Parathyroid adenoma (tissue), 2 donors: ENCODE measurements around the gene CCDC28B.

ENCODE experiments used
- H2AFZ ChIP-seq: fragments of 300-600 bp; sonication (generic); one replicate; pipeline ENCODE4 v1.7.0; 2017; ENCODE audit warnings: antibody characterized with exemption, mild to moderate bottlenecking
- H3K27ac ChIP-seq: fragments of 300-600 bp; sonication (generic); one replicate; pipeline ENCODE4 v1.7.0; 2017
- H3K27me3 ChIP-seq: fragments of 300-600 bp; sonication (generic); one replicate; pipeline ENCODE4 v1.7.0; 2017; ENCODE audit warnings: low read length; ENCODE audit not compliant: control insufficient read depth, insufficient read depth
- H3K36me3 ChIP-seq: fragments of 300-600 bp; sonication (generic); one replicate; pipeline ENCODE4 v1.7.0; 2017; ENCODE audit warnings: low read length; ENCODE audit not compliant: control insufficient read depth, insufficient read depth
- H3K4me1 ChIP-seq: fragments of 300-600 bp; sonication (generic); one replicate; pipeline ENCODE4 v1.7.0; 2017; ENCODE audit warnings: control low read depth
- H3K4me2 ChIP-seq: fragments of 300-600 bp; sonication (generic); one replicate; pipeline ENCODE4 v1.7.0; 2017; ENCODE audit warnings: low read length
- H3K4me3 ChIP-seq: fragments of 300-600 bp; sonication (generic); one replicate; pipeline ENCODE4 v1.7.0; 2017; ENCODE audit warnings: low read depth, low read length
- H3K79me2 ChIP-seq: fragments of 300-600 bp; sonication (generic); one replicate; pipeline ENCODE4 v1.7.0; 2017; ENCODE audit warnings: control low read depth
- H3K9ac ChIP-seq: fragments of 300-600 bp; sonication (generic); one replicate; pipeline ENCODE4 v1.7.0; 2017; ENCODE audit warnings: mild to moderate bottlenecking
- H3K9me3 ChIP-seq: fragments of 300-600 bp; sonication (generic); one replicate; pipeline ENCODE4 v1.7.0; 2017; ENCODE audit warnings: low read length; ENCODE audit not compliant: control insufficient read depth
- TF ChIP-seq, protein P1 (sequence below): fragments of 300-600 bp; sonication (generic); IDR thresholded peaks from one replicate; pipeline ENCODE4 v1.7.0; 2017; ENCODE audit warnings: antibody characterized with exemption, mild to moderate bottlenecking
- donor health status: primary hyperparathyroidism.

CCDC28B gene

DNA sequence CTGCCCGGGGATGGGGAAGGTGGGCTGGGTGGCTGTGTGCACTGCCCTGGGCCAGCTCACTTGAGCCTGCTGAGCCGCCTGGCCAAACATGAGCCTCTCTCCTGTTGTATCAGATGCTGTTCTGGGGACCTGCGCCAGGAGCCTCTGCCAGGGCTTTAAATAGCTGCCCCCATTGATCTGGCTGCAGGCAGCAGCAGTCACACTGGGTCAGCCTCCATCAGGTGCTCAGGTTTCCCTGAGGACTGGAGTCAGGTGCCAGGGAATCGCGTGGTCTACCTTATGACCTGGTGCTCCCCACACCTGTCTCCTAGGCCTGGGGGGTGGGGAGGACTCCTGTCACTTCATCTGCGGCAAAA lies 700 bp upstream of the CCDC28B start:
- Histone ChIP-seq H3K4me2 (peak overlapping the region; percentile 91), H3K4me3 (peak overlapping the region; percentile 72), H3K79me2 (no peaks in the 10 kb centered on the region), H3K9me3 (no peaks in the 10 kb centered on the region), H3K27ac (peak overlapping the region; percentile 88), H3K36me3 (no peaks in the 10 kb centered on the region), H2AFZ (peak overlapping the region; percentile 88), H3K27me3 (no peaks in the 10 kb centered on the region), H3K9ac (no peak overlapping the region), H3K4me1 (peaks cover 11% of the 10 kb centered on the region)
- TF ChIP-seq, protein P1, sequence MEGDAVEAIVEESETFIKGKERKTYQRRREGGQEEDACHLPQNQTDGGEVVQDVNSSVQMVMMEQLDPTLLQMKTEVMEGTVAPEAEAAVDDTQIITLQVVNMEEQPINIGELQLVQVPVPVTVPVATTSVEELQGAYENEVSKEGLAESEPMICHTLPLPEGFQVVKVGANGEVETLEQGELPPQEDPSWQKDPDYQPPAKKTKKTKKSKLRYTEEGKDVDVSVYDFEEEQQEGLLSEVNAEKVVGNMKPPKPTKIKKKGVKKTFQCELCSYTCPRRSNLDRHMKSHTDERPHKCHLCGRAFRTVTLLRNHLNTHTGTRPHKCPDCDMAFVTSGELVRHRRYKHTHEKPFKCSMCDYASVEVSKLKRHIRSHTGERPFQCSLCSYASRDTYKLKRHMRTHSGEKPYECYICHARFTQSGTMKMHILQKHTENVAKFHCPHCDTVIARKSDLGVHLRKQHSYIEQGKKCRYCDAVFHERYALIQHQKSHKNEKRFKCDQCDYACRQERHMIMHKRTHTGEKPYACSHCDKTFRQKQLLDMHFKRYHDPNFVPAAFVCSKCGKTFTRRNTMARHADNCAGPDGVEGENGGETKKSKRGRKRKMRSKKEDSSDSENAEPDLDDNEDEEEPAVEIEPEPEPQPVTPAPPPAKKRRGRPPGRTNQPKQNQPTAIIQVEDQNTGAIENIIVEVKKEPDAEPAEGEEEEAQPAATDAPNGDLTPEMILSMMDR = no peak

DNA sequence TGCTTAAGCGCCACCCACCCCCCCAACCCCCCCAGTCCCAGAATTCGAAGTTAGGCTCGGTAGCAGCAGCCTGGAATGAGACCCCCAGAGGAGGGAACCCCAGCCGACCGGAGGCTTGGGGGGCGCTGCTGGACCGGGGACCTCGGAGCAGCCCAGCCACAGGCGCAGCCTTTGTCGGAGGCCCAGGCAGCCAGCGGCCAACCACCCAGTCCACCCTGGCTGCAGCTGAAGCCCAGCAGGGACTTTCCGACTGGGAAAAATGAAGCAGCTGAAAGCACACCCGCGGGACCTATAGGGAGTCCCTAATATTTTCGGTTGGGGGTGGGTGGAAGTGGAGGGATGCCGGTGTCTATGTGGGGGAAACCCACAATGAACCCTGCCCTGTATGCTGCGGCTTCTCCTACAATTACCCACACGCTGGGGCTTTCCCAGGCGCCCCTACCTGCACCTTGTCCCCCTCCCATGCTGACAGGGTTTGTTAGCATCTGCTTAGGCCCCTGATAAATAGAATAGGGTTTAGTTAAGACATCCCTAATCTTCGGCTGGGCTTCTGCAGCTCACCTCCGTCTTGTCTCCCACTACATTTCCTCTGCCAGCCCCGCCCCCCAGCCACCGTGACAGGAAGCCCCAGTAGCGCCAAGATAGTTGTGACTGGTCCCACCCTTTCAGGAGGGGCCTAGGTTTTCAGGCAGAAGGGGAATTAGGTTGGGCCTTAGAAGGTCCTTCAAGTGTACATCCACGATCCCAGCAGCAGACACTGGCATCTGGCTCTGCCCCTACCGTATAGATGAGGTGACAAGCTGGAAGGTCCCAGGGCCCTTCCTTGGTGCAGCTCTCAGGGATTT lies 838 bp downstream of the CCDC28B start:
- TF ChIP-seq, protein P1 = no peak
- peak overlapping the region; percentile 58 for H2AFZ ChIP-seq
- H3K9me3 ChIP-seq = no peaks in the 10 kb centered on the region
- no peak overlapping the region for H3K9ac ChIP-seq
- no peaks in the 10 kb centered on the region for H3K79me2 ChIP-seq
- no peaks in the 10 kb centered on the region for H3K36me3 ChIP-seq
- H3K27me3 ChIP-seq = no peaks in the 10 kb centered on the region
- H3K4me1 ChIP-seq = peaks cover 11% of the 10 kb centered on the region
- peak overlapping the region; percentile 91 for H3K4me2 ChIP-seq
- peak overlapping the region; percentile 88 for H3K27ac ChIP-seq
- peak overlapping the region; percentile 72 for H3K4me3 ChIP-seq

DNA sequence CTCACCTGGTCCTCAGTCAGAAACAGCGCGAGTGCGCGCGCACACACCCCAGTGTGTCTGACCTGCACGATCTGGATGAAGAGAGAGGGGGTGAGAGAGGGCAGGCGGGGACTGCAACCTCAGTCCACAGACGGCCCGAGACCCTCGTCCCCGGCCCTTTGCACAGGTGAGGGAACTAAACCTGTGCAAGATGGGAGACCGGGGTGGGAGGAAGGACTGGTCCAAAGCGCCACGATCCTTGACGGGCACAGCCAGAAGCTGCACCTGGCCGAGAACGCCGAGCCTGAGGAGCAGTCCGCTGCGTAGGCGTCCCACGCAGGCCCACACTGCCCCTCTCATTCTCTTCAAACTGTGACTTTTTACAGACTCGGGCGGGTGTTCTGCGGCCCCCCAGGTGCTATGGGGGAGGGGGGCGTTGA lies 4.6 kb downstream of the CCDC28B start:
- peaks cover 6% of the 10 kb centered on the region for H3K4me1 ChIP-seq
- TF ChIP-seq, protein P1 = no peak

DNA sequence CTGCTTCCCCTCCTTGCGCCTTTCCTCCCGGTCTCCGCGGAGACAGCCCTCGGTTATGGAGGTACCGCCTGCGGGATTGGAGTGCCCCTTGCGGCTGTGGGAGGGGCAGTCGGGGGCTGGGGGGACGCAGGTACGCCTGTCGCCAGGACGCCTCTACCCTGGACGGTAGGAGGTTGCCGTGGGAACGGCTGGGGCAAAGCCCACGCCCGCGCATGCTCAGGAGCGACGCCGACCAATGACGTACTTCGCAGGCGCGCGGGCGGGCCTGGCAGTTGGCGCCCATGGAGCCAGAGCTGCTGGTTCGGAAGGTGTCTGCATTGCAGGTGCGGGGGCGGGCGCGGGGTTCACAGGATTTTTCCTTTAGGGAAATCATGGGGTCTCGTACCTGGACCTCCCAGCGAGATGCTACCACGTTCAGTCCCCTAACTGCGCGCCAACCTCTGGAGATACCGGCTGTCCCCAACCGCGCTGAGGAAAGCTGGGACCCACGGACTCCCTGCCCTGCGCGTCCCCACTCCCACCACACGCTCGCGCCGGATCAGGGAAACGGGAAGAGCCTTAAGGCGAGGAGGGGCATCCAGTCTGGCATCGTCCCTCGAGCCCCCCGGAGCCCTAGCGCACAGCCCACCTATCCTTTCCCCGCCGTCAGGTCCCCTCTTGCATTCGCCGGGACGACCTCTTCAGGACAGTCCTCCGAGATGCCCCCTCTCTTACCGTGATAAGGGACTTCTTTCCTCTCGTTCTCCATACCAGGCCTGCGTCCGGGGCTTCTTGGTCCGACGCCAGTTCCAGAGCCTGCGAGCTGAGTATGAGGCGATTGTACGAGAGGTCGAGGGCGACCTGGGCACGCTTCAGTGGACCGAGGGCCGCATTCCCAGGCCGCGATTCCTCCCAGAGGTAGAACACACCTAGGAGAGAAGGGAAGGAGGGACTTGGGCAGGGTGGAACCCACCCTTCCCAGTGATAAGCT lies 5.3 kb downstream of the CCDC28B start, which contains the start of gene IQCC:
IQCC (plus strand) TSS at position 271 of the 970 bp plus-strand sequence; CDS start at position 282, 11 bp downstream.
- TF ChIP-seq, protein P1 = peak; percentile 23
- H3K27ac ChIP-seq = peak within 1 kb of the TSS; percentile 39
- H3K4me2 ChIP-seq = peak within 1 kb of the TSS; percentile 93
- peaks cover 4% of the 10 kb centered on the region for H3K4me1 ChIP-seq
- no peaks in the 10 kb centered on the region for H3K36me3 ChIP-seq
- no peaks in the 10 kb centered on the region for H3K9me3 ChIP-seq
- peak within 1 kb of the TSS; percentile 79 for H2AFZ ChIP-seq
- no peaks in the 10 kb centered on the region for H3K79me2 ChIP-seq
- H3K4me3 ChIP-seq = peak within 1 kb of the TSS; percentile 69
- no peaks in the 10 kb centered on the region for H3K27me3 ChIP-seq
- no peak within 1 kb of the TSS for H3K9ac ChIP-seq

More for the DNA sequence above, 4.6 kb downstream of the CCDC28B start:
- H3K27me3 ChIP-seq = no peaks in the 10 kb centered on the region
- no peak overlapping the region for H3K9ac ChIP-seq
- H3K36me3 ChIP-seq = no peaks in the 10 kb centered on the region
- peak overlapping the region; percentile 69 for H3K4me3 ChIP-seq
- H3K27ac ChIP-seq = peak overlapping the region; percentile 39
- H3K79me2 ChIP-seq = no peaks in the 10 kb centered on the region
- H3K9me3 ChIP-seq = no peaks in the 10 kb centered on the region
- H2AFZ ChIP-seq = peak overlapping the region; percentile 79
- peak overlapping the region; percentile 93 for H3K4me2 ChIP-seq
